HG03342 (cell line): ENCODE results near the gene ACVR1.

Source experiments
- ATAC-seq: cut with Tn5 transposase; IDR thresholded peaks from one replicate; pipeline ENCODE4 v1.9.1; 2021; ENCODE audit warnings: mild to moderate bottlenecking, moderate library complexity; ENCODE audit not compliant: unreplicated experiment

Gene ACVR1

DNA sequence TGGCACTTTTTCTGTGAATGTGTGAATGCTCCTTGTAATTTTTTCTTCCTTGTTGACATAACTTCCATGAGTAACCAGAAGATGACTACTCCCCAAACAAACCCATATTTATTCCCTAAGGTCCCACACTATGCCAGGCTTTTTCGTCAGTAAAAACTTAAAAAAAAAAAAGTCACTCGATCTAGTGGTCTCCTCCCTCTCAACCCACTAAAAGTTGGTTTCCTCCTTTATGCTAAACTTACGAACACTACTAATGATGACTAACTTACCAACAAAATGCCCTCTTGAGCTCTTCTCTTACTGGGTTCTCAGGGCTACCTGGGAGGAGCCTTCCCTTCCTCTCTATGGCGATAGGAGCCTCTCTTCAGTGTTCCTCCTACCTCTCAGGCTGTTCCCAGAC is 18.2 kb downstream of the ACVR1 start:
- ATAC-seq = no peak

DNA sequence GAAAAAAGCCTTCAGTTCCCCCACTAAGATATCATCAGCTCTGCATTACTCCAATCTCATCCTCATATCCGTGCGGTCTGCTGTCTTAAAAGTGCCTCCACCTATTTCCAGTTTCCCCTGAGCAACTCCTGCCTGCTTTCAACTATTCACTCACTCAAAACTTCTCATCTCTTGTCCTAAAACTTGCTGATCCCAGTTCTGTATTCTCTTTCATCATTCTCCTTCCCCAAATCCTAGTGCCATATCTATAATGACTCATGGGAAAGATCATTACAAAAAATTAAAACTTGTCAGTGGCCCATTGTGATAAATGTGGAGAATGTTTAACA is 20.0 kb downstream of the ACVR1 start:
- ATAC-seq = no peak

DNA sequence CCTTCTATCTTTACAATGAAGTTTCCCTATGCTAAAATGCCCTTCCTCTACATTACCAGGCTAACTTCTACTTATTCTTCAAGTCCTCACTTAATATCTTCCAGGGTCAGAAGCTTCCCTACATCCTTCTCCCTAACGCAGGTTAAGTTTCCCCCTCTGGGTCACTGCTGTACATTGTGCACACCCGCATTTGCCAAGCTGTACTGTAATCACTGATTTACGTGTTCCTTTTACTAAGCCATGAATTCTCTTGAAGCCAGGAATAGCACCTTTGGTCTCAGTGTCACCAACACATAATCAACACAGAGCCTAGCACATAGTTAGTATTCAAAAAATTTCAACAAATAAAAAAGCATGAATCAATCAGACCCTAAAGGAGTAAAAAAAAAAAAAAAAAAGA is 22.3 kb downstream of the ACVR1 start:
- no peak for ATAC-seq

DNA sequence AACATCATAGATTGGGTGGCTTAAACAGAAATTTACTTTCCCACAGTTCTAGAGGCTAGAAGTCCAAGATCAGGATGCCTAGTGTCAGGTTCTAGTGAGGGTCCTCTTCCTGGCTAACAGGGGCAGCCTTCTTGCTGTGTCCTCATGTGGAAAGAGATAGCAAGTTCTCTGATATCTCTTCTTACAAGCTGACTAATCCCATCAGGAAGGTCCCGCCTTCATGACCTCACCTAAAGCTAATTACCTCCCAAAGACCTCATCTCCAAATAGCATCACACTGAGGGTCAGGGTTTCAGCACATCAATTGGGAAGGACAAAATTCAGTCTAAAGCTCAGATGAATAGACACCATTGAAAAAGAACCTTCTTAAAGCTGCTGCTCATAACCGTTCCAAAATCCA is 22.9 kb downstream of the ACVR1 start:
- no peak for ATAC-seq

DNA sequence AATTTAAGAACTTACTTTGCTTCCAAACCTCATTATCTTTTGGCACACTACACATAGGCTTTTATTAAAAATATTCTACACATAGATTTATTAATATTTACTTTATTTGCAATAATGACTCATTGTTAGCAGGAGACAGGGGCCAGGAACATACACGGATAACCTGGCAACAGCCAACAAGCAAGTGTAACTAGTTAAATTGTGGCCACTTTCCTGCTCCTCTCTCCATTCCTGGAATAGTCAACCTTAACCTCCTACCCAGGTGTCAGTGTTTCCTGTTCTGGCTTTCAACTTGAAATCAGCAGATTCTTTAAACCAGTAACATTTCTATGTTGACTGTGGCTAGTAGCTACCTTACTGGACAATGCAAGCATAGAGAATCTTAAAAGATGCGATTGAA is 26.5 kb downstream of the ACVR1 start:
- ATAC-seq = no peak

DNA sequence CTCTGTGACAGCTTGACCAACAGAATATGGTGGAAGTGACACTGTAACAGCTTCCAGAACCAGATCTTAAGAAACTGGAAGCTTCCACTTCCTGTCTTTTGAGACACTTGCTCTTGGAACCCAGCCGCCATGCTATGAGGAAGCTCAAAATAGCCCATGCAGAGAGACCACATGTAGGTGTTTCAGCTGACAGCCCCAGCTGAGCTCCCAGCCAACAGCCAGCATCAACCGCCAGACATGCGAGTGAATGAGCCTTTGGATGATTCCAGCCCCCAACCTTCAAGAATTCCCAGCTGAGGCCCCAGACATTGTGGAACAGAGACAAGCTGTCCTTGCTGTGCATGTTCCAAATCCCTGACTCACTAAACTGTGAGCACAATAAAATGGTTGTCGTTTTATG is 27.9 kb downstream of the ACVR1 start:
- no peak for ATAC-seq

DNA sequence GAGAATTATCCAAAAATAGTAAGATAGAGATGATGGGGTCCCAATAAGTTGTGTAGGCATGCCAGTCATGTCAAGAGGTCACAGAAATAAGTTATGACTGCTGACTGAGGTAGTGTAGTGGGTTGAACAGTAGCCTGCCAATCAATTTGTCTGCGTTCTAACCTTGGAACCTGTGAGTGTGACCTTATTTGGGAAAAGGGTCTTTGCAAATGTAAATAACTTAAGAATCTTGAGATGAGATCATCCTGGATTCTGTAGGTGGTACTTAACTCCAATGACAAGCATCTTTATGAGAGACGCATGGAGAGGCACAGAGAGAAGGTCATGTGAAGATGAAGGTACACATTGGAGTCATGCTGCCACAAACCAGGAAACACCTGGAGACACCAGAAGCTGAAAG is 31.0 kb downstream of the ACVR1 start:
- no peak for ATAC-seq

DNA sequence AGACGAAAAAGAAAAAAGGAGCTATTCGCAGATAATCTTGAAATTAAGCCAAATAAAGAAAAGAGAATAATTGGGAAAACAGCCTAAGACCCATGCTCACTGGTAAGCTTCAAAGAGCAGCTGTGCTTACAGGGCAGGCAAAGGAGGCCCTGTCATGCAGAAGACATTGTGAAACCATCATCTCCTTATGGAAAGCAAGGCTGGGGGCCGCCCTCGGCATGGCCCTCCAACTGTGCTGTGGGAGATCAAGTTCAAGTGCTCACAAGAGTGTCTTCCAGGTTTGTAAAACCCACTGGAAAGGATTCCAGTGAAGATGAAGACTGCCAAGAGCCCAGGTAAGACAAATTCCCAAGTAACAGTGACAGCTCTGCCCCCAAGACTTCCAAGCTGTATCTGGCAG is 32.2 kb downstream of the ACVR1 start:
- no peak for ATAC-seq

DNA sequence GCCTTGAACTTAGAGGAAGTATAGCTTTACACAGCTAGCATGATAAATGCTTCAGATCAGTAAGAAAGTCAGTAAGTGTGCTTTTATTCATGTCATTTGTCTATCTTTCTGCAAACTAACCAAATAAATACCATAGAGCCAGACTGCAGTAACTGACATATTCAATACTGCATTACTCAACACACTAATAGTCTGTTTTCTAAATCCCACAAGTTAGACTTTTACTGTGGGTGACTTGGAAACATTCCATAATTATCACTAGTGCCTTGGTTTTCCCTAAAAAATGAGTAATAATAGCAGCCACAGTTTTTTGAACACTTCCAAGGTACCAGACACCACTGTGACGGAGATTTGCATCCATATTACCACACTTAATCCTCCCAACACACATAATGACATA is 33.0 kb downstream of the ACVR1 start:
- ATAC-seq = no peak

DNA sequence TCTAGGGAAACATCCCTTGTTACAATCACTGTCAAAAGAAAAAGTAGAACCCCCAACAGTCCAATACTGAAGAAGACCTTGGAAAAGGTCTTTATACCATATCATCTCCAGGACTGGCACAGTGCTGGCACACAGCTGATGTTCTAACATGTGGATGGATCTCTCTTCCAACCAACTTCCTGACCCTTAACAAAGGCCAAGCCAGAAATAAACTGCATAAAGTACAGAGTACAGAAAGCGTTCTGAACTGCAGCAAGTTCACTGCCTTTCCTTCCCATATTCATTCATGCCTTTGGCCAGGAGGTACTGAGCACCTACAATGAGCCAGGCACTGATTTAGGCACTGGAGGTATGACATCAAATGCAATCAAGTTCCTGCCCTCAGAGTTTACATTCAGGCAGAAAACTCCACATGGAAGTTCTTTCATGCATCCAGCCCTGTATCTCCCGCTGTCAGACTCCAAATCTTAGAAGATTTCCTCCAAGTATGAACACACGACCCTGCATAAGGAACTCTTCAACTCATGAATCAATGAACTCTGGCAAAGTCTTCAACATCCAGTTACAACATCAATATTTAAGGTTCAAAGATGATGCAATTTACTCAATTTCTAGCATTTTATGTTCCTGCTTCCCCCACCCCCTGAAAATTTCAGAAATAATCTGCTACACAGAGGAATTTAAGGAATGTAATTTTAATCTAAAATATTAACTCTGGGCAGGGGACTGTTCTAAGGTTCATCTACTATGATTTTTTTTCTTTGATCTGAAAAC is 33.8 kb downstream of the ACVR1 start:
- ATAC-seq = no peak

DNA sequence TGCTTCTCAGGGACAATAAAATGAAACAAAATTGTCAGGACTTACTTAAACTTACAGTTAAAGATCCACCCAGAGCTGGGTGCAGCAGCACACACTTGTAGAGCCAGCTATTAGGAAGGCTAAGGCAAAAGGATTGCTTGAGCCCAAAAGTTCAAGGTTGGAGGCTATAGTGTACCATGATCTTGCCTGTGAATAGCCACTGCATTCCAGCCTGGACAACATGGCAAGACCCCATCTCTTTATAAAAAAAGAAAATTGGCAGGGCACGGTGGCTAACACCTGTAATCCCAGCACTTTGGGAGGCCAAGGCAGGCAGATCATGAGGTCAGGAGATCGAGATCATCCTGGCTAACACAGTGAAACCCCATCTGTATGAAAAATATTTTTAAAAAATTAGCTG is 34.6 kb downstream of the ACVR1 start:
- no peak for ATAC-seq

DNA sequence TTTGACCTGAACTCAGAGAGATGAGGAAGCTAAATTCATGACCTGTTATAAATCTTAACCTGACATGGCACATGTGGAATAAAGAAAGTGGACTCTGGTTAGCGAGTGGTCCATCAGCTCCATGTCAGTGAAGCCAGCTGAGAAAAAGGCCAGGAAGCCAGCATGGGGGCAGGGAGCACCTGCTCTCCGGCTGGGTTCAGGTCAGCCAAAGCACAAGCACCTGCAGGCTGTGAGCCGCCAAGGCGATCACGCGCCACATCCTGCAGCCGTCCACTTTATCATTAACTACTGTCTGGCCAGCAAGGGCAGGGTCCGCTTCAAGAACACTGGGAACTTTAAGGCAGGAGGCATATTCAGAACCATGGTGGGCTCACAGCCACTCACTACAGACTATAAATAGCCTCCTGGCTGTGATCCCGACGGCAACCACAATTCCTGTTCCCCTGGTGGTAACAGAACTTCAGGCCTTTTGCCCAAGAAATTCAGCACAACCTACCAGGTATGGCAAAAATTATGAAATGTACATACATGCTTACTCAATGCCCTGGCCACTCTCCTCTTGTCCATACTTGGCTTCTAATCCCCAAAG is 35.5 kb downstream of the ACVR1 start:
- no peak for ATAC-seq

DNA sequence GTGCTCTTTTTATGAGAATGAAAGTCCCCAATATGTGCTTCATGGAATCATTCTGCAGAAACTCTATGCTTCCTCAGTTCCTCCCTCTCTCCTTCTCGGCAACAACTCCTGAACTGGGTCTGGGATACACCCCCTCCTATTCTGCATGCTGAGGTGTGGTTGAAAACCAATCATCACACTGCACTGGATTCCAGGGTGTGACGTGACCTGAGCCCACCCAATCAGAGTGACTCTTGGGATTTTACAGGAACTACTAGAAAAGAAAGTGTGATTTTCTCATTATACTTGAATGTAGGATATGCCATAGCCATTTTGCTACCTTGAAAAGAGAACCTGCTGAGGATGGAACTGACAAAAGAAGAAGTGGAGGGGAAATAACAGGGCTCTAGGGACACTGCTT is 36.3 kb downstream of the ACVR1 start:
- ATAC-seq = no peak

DNA sequence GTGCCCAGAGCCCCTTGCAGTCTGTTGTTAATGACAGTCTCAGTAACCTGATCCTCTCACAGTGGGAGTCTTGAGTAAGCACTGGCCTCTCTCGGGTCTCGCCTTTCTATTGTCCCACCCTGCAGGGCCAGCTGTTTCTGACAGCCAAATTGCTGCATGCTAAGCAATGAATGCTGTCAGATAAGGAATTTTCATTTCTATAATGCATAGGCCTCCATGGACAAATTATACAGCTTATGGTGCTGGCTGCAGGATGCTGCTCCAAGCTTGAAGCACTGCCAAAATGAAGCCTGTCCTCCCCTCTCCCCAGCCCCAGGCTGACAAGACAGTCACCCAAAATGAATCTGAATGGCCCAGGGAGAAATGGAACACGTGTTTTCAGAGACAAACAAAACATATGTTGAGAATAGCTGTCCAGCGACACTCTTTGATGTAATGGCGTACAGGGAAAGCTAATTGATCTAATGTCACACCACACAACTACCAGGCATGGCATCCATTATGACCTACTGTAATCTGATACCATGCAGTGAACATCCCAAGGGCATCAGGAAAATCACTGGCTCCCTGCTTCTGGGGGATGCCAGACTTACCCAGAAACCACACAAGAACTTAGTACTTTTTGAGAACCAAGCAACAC is 36.8 kb downstream of the ACVR1 start:
- ATAC-seq = no peak

DNA sequence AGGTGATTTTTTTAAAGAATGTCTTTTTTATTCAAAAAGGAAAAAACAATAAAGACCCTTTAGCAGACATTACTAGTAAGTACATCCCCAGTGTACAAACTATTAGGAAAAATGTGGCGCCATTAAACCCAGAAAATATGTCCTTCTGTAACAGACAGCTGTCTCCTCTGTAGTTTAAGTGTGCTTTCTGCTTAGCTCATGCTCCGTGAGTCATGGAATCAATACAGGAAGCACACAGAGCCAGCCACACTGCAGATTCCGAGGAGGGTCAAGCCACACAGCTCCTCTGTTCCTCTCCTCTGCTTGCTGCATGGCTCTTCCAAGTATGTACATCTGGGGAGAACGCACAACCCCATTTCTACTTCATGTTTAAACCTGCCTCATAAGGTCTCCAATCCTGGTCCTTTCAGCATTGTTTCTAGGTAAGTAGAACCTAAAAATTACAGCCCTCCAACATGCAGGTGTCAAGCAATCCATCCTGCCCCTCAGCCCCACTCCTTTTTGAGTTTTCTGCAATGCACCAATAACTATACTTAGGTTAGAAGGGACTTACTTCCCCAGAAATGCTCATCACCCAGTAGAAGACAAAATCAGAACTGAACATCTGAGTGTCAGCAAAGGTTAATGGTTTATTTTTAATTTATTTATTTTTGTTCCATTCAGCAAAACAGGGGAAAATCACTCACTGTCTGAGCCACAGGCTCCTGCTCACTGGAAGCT is 37.5 kb downstream of the ACVR1 start:
- no peak for ATAC-seq

DNA sequence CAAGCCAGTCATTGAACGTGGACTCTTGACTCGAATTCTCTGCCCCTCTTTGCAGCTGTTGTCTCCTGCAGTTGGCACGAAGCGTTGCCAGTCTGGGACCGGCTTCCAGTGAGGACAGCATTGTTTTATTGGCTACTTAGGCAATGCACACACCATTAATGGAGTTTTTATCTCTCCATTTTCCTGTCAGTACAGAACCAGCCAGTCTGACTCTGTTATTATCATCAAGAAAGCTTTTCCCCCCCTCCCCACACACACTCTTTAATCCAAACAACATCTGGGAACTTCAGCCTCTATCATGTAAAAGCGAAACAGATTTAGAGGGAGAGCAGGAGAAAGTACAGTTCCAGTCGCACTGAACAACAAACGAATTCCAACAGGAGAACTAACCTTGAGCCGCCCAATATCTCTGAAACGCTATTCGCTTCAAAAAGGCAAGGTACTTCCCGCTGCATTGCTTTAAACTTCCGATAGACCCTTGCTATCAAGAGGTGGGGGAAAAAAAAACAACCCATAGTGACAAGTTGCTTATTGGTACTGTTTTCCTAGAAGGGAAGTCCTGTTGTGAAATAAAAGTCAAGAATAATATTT is 38.2 kb downstream of the ACVR1 start:
- no peak for ATAC-seq

DNA sequence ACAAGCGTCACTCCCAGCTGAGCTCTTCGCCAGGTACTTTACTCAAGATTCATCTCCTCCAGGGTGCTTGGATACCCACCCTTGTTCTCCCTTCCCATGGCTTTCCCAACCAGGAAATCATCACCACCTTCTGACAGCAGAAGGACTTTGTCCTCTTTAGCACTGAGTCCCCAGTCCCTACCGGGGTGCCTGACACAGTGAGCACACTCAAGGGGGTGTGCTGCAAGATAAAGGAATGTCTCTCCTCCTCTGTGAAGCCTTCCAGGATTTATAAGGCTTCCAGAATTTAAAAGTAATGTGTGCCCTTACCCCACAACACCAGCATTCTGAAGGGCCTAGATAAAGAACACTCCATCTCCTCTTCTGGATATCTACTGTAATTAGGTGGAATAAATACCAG is 39.6 kb downstream of the ACVR1 start:
- no peak for ATAC-seq

DNA sequence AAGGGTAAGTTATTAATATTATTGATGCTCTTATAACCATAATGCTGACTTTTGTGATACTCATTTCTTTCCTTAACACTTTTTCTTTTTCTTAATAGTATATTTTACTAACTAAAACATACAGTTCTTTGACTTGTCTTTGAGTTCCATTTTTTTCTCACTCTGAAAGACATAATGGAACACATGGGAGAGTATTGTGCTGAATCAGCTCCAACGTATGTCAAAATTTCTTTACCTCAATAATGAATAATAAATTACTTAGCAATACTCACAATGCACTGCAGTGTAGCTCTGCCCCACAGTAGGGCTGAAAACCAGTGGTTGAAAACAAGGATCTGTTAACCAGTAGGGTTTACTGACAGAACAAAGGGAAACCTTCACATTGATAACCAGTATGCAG is 40.7 kb downstream of the ACVR1 start:
- ATAC-seq = no peak

DNA sequence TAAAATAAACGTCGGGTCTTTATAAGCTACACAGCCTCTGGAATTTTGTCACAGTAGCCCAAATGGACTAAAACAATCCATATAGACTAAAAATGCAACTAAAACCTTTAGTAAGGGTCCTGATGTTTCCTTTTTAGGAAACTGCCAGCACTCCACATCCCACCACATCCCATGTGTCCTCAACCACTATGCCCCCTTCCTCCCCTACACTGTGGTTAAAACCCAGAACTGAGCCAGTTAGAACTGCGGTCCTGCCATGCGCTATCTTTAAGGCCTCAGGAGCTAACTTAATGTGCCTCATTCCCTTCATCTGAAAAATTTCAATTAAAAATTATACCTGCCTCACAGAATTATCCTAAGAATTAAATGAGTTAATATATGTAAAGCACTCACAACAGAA is 41.1 kb downstream of the ACVR1 start:
- ATAC-seq = no peak

DNA sequence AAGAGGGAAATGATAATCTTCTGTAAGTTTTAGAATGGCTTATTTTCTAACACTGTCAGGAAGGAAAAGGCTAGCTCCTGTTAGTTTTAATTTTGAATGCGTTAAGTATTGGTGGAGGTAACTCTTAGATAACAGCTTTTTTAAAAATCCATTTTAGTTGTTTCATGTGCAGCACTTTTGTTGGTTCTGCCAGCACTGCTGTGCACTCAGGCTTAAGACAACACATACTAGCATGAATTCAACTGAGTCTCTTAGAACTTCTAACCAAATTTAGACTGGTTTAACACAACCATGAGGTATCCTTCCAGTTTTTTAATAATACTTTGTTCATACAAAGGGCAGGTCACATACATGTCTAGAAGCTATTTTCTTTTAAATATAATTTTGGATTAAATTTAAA is 42.4 kb downstream of the ACVR1 start:
- no peak for ATAC-seq

DNA sequence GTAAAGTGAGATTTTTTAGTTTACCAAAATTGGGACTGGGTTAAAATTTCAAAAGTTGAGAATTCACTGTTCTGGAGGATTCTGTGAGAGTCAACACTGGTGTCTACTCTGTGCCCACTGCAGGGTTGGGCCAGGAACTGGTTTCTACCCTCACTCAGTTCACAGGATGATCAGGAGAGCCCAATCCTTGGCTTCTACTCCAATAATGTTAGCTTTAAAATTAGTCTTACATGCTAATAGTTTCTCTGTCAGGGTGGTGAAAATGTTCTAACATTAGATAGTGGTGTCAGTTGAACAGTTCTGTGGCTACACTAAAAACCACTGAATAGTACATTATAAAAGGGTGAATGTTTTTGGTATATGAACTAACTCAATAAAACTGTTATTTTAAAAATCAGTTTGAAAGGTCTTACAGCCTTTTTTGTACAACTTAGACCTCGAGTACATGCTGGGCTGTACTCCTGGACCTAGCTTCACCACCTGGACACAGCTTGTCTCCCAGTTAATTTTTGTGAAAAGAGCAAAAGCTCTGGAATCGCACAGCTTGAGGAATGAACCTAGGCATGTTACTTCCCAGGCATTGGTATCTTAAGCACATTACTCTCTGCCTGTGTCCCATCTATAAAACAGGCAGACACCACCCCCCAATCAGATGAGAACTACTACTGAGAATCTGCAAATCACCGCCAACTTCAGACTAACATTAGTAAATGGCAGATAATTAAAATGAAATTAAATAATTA is 44.4 kb downstream of the ACVR1 start:
- no peak for ATAC-seq
